Measurements from ENCODE around the gene FAM171A1. TPM values are rescaled to one million over a fixed set of nuclear protein-coding genes. Genes with fewer than 3 reads are reported as not detected.

FAM171A1 gene
- total RNA-seq, 1 experiment from 2014 or later, result 19.2 TPM

GRCh38 chr10:15320118-15320517 is 51.0 kb downstream of the FAM171A1 start:
- intact Hi-C loops (cut with micrococcal nuclease; ENCODE audit: unreplicated experiment) (no loop called here), in situ Hi-C loops (cut with HindIII; ENCODE audit: low pct_unique_long_range_greater_than_20kb, low sequenced_read_pairs) (no loop called here)
- POLR2A ChIA-PET, result no interaction called here

GRCh38 chr10:15316871-15317464 is 54.1 kb downstream of the FAM171A1 start:
- no peak for ATAC-seq

More at GRCh38 chr10:15320118-15320517, 51.0 kb downstream of the FAM171A1 start:
- no peak overlapping the region for H3K4me3 ChIP-seq (ENCODE audit: low read depth in 2 of 2, low read length in 2 of 2)
- no peaks in the 10 kb centered on the region for H3K4me1 ChIP-seq (ENCODE audit: control insufficient read depth, insufficient read depth, low read length)
- CTCF ChIA-PET, result no interaction called here
- H3K27ac ChIP-seq (ENCODE audit: low read length), result no peak overlapping the region
- TF ChIP-seq CTCF (IDR thresholded peaks at IDR 0.05) (no peak), SIN3A (IDR thresholded peaks at IDR 0.05; ENCODE audit: borderline replicate concordance, insufficient read depth, low read depth, low read length) (no peak), POLR2AphosphoS5 (IDR thresholded peaks at IDR 0.05; ENCODE audit: low read depth, low read length) (no peak), REST (IDR thresholded peaks at IDR 0.05; ENCODE audit: insufficient read depth in 1 of 2, low read depth in 2 of 2, low read length in 1 of 2) (no peak), TCF7L2 (IDR thresholded peaks at IDR 0.05; ENCODE audit: low read depth, low read length) (no peak)
- BruUV-seq (replicated peaks), result no TSS peak
- ATAC-seq, result no peak
- H3K9me3 ChIP-seq (ENCODE audit: control insufficient read depth, insufficient read depth, low read depth, low read length), result no peaks in the 10 kb centered on the region
- H3K36me3 ChIP-seq (ENCODE audit: control insufficient read depth, insufficient read depth, low read length), result no peaks in the 10 kb centered on the region
- no peak for DNase-seq (ENCODE audit: low read depth, low spot score)
- no peaks in the 10 kb centered on the region for H3K27me3 ChIP-seq (ENCODE audit: control insufficient read depth, insufficient read depth, low read length)

More at GRCh38 chr10:15316871-15317464, 54.1 kb downstream of the FAM171A1 start:
- in situ Hi-C loops (cut with HindIII; ENCODE audit: low pct_unique_long_range_greater_than_20kb, low sequenced_read_pairs) (no loop called here), intact Hi-C loops (cut with micrococcal nuclease; ENCODE audit: unreplicated experiment) (no loop called here)
- Histone ChIP-seq H3K4me3 (ENCODE audit: low read depth in 2 of 2, low read length in 2 of 2) (no peak overlapping the region), H3K27ac (ENCODE audit: low read length) (no peak overlapping the region), H3K9me3 (ENCODE audit: control insufficient read depth, insufficient read depth, low read depth, low read length) (no peaks in the 10 kb centered on the region), H3K27me3 (ENCODE audit: control insufficient read depth, insufficient read depth, low read length) (no peaks in the 10 kb centered on the region), H3K4me1 (ENCODE audit: control insufficient read depth, insufficient read depth, low read length) (no peaks in the 10 kb centered on the region), H3K36me3 (ENCODE audit: control insufficient read depth, insufficient read depth, low read length) (no peaks in the 10 kb centered on the region)
- TF ChIP-seq CTCF (IDR thresholded peaks at IDR 0.05) (no peak), POLR2AphosphoS5 (IDR thresholded peaks at IDR 0.05; ENCODE audit: low read depth, low read length) (no peak), REST (IDR thresholded peaks at IDR 0.05; ENCODE audit: insufficient read depth in 1 of 2, low read depth in 2 of 2, low read length in 1 of 2) (no peak), TCF7L2 (IDR thresholded peaks at IDR 0.05; ENCODE audit: low read depth, low read length) (no peak), SIN3A (IDR thresholded peaks at IDR 0.05; ENCODE audit: borderline replicate concordance, insufficient read depth, low read depth, low read length) (no peak)
- DNase-seq (ENCODE audit: low read depth, low spot score), result no peak
- POLR2A ChIA-PET, result no interaction called here
- BruUV-seq (replicated peaks), result no TSS peak
- CTCF ChIA-PET, result no interaction called here
